CD4-positive, alpha-beta T cell treated with Interleukin-1 beta for 1 hour (primary cell): ENCODE results near the gene TGFA.

Experiments
- DNase-seq, 2 donors: peaks; one replicate each; pipeline ENCODE4 v3.0.0-alpha.2; 2020 to 2022

Gene TGFA

GRCh38 chr2:70412294-70413070 is 141.1 kb downstream of the TGFA start:
- no peak for DNase-seq

GRCh38 chr2:70411483-70412125 is 142.0 kb downstream of the TGFA start:
- DNase-seq = no peak

GRCh38 chr2:70403267-70404053 is 150.2 kb downstream of the TGFA start:
- DNase-seq = no peak

- no peak for DNase-seq
Measured at GRCh38 chr2:70400539-70400938, 153.1 kb downstream of the TGFA start.

GRCh38 chr2:70399046-70399445 is 154.6 kb downstream of the TGFA start:
- no peak for DNase-seq
